GM12872 (cell line): Measurements from ENCODE around the gene UBE2N.

ENCODE experiments used
- TF ChIP-seq, protein P1 (sequence below): IDR thresholded peaks from 3 replicates; pipeline ENCODE4 v1.5.1; 2011; ENCODE audit warnings: low read depth, mild to moderate bottlenecking, low read length, moderate library complexity; ENCODE audit not compliant: insufficient read depth

UBE2N gene

DNA sequence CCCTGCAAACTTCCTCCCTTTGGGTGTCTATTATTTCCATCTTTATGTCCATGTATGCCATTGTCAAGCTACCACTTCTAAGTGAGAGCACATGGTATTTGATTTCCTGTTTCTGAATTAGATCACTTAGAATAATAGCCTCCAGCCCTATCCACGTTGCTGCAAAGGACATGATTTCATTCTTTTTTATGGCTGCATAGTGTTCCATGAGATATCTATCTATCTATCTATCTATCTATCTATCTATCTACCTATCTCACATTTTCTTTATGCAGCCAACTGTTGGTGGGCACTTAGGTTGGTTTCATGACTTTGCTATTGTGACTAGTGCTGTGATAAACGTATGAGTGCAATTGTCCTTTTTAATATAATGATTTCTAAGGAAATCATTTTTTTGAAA is 14.3 kb upstream of the UBE2N start:
- TF ChIP-seq, protein P1, sequence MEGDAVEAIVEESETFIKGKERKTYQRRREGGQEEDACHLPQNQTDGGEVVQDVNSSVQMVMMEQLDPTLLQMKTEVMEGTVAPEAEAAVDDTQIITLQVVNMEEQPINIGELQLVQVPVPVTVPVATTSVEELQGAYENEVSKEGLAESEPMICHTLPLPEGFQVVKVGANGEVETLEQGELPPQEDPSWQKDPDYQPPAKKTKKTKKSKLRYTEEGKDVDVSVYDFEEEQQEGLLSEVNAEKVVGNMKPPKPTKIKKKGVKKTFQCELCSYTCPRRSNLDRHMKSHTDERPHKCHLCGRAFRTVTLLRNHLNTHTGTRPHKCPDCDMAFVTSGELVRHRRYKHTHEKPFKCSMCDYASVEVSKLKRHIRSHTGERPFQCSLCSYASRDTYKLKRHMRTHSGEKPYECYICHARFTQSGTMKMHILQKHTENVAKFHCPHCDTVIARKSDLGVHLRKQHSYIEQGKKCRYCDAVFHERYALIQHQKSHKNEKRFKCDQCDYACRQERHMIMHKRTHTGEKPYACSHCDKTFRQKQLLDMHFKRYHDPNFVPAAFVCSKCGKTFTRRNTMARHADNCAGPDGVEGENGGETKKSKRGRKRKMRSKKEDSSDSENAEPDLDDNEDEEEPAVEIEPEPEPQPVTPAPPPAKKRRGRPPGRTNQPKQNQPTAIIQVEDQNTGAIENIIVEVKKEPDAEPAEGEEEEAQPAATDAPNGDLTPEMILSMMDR = no peak

DNA sequence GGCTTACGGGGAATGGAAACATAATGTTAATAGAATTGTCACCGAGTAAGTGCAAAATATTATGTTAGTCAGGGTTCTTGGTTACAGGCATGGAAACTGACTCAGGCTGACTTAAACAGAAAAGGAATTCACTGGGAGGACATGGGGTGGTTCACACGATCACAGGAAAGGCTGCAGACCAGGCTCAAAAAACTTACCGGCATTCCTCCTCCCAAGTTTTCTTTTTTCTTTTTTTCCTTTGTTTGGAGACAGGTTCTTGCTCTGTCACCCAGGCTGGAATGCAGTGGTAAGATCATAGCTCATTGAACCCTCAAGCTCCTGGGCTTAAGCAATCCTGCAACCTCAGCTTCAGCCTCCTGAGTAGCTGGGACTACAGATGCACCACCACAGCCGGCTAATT is 11.9 kb upstream of the UBE2N start:
- TF ChIP-seq, protein P1 = no peak

DNA sequence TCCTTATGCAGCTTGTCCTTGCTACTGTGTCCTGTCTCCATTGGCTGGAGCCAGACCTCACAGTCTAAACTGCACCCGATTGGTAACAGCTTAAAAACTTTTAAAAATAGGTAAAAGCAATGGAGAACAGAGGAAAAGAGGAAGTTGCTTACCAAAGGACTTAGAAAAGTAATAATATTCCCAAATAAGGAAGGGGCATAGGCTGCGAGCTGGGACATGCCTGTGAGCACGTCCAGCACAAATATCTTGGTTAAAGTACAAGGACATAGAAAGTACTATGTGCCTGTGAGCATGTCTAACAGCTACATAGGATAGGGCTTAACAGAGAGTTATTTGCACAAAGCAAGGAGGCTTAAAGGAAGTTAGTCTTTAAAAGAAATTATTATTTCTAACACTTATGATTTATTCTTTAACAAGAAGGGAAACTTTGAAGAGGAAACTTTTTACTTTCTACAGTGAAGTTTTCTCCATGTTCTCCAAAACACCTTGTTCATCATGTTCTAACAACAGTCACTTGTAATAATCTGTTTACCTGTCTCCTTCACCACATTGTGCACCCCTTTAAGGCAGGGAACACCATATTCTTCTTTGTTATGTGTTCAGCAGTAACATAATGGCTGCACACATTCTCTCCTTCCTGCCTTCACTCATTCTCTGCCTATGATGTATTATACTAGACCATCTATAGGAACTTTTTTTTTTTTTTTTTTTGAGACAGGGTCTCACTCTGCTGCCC is 9.8 kb upstream of the UBE2N start:
- TF ChIP-seq, protein P1 = no peak

DNA sequence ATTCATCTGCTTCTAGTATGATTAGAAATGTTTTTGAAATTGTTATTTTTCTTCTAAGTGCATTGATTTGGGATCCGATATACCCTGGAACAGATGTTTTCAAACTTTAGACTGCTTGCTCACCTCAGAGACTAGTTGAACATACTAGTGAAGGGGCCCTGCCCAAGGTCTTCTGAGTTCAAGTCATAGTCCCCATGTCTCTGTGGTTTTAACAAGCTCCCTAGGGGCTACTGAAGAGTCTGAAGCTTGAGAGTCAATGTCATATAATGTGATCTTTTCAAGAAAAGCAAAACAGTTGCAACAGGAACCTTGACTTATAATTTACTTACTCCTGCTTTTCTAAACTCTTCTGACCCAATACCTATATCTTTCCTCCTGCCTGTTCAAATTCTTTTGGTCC is 7.5 kb upstream of the UBE2N start:
- TF ChIP-seq, protein P1 = no peak

DNA sequence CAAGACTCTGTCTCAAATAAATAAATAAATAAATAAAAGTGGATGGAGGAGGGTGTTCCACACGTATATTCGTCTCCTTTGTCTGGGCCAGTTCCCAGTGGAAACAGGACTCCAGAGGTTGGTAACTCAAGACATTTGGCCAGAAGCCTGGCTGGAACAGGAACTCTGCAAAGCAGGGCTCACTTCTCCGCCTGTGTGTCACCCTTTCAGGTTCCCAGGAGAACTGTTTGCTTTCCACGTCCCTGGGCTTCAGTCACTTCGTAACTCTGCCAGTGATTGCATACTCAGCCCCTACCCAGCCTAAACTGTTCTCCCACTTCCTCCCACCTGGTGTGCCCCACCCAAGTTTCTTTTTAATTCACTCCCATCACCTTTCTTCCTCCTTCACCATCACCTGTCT is 7.0 kb upstream of the UBE2N start:
- TF ChIP-seq, protein P1 = no peak

DNA sequence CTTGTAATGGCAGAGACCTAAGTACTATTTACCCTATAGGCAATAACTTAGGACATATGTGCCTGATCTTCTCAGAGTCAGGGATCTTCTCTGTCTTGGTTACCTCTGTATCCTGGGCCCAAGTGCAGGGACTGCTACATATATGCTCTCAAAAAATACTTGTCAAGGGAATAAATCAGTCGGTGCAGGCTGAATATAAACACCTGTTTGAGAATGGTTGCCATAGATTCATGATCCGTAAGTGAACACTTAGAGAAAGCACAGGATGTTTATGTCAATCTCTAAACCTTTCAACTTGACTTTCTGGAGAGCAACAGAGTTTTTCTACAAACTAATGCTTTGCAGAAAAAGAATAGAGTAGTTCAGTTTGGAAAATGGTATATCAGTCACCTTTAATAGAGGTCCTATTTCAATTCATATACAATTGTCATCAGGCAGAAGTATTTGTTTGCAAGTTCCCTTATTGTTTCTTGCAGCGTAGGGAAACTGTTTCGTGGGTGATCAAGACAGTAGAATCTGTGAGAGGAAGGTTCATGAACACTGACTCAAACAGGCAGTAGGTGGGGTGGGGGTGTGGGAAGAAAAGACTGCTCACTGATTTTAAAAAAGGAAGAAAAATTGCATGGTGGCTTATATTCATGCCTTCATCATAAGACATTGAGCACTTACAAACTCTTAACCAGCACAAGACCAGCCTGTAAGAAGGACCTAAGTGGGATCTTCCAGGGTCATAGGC is 6.0 kb upstream of the UBE2N start:
- TF ChIP-seq, protein P1 = no peak

DNA sequence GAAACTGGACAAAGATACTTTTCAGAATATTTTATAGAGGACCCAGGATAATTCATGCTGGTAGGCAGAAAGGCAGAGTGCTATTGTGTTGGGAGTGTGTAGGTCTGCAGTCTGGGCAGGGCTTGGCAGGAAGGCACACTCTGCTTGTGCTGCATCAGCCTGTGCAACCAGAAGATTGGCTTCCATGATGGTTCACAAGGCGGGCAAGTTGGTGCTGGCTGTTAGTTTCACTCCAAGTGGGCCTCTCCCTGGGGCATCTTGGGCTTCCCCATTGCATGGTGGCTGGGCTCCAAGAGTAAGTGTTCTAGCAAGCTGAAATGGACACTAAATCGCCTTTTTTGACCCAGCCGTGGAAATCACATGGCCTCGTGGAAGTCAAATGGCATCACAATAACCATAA is 1.8 kb upstream of the UBE2N start:
- TF ChIP-seq, protein P1 = no peak
